Smooth muscle cell of trachea (primary cell): ENCODE results near the gene GGN. TPM values are rescaled to one million over a fixed set of nuclear protein-coding genes. Genes with fewer than 3 reads are reported as not detected.

Source experiments
- total RNA-seq: library from RNA; depleted of rRNA; stranded (reverse); fragments of >200 nt; gene quantifications from 2 replicates; pipeline ENCODE4 v1.2.1, GENCODE V29; 2014

GGN gene
- 0.29 and 1.2 TPM in 2 replicates for total RNA-seq

GRCh38 chr19:38387550-38388348, at the start of gene GGN:
Gene GGN, minus strand, starts transcription at chr19:38388034. Its CDS starts 773 bp downstream, at chr19:38387261.

GRCh38 chr19:38433268-38433733, 45.5 kb upstream of the GGN start, which contains the start of gene RYR1:
Gene RYR1, plus strand, starts transcription at chr19:38433691. Its CDS starts 139 bp downstream, at chr19:38433830.

GRCh38 chr19:38425810-38426466, 38.1 kb upstream of the GGN start, which contains the start of gene RASGRP4:
Gene RASGRP4, minus strand, starts transcription at chr19:38426219. Its CDS starts 128 bp downstream, at chr19:38426091.

GRCh38 chr19:38402967-38403674, 15.3 kb upstream of the GGN start, which contains the start of gene FAM98C:
Gene FAM98C, plus strand, starts transcription at chr19:38403093. Its CDS starts 61 bp downstream, at chr19:38403154.

GRCh38 chr19:38388349-38389100, 691 bp upstream of the GGN start, which contains the start of gene SPRED3:
Gene SPRED3, plus strand, starts transcription at chr19:38388697. Its CDS starts 1,606 bp downstream, at chr19:38390303.

GRCh38 chr19:38374332-38375097, 13.3 kb downstream of the GGN start, which contains the start of gene PSMD8:
Gene PSMD8, plus strand, starts transcription at chr19:38374571. Its CDS starts 31 bp downstream, at chr19:38374602.

Other genes with a start within 250 kb of the GGN start
- 1.3 and 2.2 TPM in 2 replicates for gene DPF1, start 163.8 kb downstream of the GGN start, total RNA-seq
- gene PPP1R14A, start 131.7 kb downstream of the GGN start, total RNA-seq: 0.15 and 0.99 TPM in 2 replicates
- gene SPINT2, start 123.5 kb downstream of the GGN start, total RNA-seq: 1.8 and 3.1 TPM in 2 replicates
- not detected in 2 replicates for gene C19orf33, start 83.8 kb downstream of the GGN start, total RNA-seq
- gene YIF1B, start 72.1 kb downstream of the GGN start, total RNA-seq: 67.3 and 73.1 TPM in 2 replicates
- 1.5 and 3.6 TPM in 2 replicates for gene KCNK6, start 68.2 kb downstream of the GGN start, total RNA-seq
- gene CATSPERG, start 52.2 kb downstream of the GGN start, total RNA-seq: 0.44 and 2.0 TPM in 2 replicates
- gene PSMD8, start 13.5 kb downstream of the GGN start, total RNA-seq: 302 and 326 TPM in 2 replicates
- gene SPRED3, start 663 bp upstream of the GGN start, total RNA-seq: 0.66 and 2.9 TPM in 2 replicates
- 11.9 and 12.6 TPM in 2 replicates for gene FAM98C, start 15.1 kb upstream of the GGN start, total RNA-seq
- not detected in 2 replicates for gene RASGRP4, start 38.2 kb upstream of the GGN start, total RNA-seq
- under 0.01 TPM in 2 replicates for gene RYR1, start 45.7 kb upstream of the GGN start, total RNA-seq
- 0.33 and 0.58 TPM in 2 replicates for gene MAP4K1, start 229.9 kb upstream of the GGN start, total RNA-seq
- gene EIF3K, start 231.2 kb upstream of the GGN start, total RNA-seq: 329 and 465 TPM in 2 replicates